Nucleus accumbens (tissue), 56 donors: ENCODE data around the gene BRF1.

ENCODE experiments used
- DNase-seq, 56 donors: peaks; one replicate each; lab custom pipeline; 2025; lab: John Stamatoyannopoulos, UW

The BRF1 gene

DNA sequence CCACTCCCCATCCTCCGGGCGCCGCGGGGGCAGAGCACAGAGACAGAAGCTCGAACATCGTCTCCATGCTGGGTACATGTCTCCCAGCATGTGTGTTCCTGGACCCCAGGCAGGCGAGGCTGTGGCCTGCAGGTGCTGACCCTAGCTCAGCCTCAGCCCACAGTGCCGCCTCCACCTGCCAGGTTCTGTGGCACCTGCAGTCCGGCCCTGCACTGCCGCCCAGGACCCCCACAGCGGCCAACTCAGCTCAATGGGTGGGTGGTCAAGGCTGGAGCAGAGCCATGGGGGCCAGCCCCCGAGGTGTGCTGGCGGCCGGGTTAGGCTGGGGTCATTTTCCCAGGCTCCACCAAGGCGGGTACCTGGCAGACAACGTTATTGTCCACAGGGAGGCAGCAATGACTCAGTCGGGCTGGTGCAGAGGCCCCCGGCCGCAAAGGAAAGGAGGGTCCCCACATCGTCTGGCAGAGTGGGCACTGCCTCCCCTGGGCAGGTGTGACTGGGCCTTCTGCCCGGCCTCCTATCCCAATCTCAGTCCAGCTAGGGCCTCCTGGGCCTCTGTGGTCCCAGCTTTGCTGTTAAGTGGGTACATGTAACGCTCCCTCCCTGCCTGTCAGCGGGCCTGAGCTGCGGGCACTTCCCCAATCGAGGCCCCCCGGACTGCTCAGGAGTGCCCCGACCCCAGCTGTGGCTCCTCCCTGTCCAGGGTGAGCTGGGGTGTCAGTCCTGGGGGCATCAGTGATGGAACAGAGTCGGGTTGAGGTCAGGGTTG is 99.5 kb downstream of the BRF1 start:
- DNase-seq: no peak

DNA sequence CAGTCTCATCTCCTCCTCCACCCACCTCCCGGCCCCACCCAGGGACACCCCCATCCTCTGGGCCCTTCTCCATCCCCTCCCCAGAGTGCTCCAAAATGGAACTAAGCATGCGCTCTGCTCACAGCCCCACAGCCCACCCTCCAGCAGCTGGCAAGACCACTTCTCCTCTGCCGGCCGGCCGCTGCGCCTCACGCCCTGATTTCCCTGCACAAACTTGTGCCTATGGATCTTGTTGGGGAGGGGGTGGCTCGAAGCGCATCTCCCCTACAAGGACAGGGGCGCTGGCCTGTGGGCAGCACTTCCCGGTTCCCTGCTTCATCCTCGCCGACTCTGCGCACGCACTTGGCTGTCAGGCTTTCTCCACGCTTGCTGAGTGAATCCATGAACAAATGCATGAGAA is 100.2 kb downstream of the BRF1 start:
- no peak for DNase-seq

DNA sequence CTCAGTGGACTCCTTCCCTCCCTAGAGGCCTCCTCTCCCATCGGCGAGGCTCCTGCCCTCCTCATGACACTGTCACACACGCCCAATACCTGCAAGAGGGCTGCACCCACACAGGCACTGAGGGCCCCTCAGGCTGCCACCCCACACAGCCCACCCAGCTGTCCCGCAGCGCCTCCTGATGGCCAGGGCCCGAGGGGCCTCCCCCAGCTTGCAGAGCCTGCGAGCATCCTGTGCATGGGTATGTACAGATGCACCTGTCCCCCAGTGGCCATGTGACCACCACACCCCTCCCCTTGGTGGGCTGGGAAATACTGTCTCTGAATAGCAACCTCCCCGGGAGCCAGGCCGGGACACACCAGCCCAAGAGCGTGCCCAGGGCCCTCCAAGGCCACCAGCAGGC is 100.7 kb downstream of the BRF1 start:
- no peak for DNase-seq

DNA sequence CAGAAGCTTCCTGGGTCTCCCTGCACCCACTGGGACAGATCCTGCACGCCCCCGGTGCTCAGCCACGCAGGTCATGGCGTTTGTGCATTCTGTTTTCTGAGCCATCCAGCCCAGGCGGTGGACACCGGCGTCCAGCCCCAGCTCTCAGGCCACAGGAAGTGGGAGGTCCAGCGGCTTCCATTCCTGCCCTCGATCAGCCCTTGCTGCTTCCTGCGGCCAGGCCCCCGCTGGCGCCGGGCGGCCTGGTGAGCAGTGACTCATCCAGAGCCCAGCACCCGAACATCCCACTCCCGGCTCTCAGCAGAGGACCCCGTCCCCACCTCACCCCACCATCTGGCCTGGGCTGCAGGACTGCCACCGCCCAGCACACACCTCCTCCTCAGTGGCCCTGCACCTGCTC is 101.7 kb downstream of the BRF1 start:
- no peak for DNase-seq

DNA sequence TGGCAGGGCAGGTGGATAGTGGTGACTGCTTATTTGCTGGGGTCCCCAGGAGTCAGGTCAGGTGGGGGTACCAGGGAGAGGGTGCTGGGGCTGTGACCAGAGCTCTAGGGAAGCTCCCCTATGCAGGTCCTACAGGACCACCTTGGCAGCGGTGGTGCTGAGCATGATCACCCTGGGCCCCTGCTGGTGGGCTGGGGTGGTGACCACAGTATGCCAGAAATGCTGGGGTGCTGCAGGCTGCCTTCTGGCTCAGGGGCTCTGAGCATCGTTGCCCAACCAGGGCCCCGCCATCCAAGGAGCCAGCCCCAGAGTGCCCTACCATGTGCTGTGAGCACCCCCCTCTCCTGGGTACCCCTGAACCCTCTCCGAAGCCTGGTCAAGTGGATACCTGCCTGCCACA is 102.2 kb downstream of the BRF1 start:
- no peak for DNase-seq

DNA sequence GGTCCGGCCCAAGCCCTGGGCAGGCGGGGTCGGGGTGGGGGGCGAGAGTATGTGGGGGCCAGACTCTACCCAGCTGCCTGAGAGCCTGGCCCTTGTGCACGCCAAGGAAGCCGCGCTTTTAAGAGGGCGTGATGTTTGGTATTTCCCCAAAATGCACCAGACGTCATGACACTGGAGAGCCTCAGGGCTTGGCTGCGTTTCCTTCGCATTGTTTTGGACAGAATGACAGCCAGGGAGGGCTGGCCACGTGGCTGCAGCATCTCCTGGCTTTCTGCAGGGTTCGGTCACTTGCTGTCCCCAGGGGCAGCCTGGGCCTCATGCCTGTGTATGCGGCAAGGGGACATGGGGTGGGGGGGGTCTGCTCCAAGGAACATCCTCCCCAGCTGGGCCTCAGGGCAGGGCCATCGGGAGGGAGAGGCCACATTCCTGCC is 103.6 kb downstream of the BRF1 start:
- DNase-seq: peak in 3 of 56 donors; percentile 26 to 44 (median 33)

DNA sequence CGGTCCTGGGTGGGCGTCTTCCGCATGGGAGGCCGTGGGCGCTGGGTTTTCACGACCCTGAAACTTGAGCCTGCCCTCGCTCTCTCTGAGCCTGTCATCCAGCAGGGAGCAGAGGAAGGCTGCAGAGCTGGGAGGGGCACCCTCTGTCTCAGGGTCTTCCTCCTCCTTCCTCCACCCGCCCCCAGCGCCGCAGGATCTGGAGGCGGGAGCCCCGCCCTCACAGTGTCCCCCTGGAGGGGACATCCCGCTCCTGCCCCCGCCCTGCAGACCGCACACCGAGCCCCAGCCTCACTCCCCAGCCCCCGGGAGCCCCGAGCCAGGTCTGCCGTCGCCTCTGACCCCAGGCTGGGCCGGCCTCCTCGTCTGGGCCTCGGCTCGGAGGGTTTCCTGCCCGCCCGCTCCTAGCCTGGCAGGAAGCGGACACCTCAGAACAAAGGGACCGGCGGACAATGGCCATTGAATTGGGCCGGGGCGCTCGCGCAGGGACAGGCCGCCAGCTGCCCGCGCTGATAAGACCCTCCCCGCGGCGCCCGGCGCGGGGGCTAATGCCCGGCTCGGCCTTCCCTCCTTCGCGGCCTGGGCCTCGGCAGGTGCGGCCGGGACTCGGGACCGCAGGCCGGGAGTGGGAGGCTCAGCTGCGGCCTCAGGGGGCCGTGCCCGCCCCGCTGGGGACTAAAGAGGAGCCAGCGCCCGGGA is 104.4 kb downstream of the BRF1 start:
- peak in 3 of 56 donors; percentile 16 to 67 (median 25) for DNase-seq

DNA sequence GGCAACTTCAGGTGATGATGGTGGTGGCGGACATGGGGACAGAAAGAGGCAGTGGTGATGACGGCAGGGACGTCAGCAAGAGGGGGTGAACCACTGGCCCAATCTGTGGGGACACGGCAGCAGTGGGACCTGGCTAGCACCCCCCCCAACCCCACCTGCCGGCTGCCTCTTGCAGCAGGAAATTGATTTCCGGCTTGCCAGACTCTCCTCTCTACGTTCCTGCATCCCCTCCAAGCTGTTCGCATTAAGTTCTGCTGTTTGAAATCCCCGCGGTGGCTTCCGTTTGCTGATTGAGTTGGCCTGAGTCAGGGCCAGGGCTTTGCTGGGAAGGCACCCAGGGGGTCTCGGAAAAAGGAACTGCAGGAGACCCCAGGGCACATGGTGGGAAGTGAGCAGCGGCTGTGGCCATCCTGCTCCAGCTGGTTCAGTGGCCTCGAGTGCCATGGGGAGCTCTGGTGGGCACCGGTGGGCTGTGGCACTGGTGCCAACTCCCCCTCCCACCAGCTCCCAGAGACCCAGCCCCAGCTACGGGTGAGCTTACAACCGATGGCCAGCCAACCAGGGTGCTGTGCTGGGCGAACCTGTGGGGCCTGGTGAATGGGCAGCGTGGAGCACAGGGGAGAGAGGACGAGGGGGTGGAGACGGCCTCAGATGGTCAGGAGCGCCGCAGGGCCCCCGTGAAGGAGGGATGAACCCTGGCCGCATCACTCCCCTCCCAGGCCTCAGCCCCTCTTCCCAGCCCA is 105.1 kb downstream of the BRF1 start:
- DNase-seq: no peak

DNA sequence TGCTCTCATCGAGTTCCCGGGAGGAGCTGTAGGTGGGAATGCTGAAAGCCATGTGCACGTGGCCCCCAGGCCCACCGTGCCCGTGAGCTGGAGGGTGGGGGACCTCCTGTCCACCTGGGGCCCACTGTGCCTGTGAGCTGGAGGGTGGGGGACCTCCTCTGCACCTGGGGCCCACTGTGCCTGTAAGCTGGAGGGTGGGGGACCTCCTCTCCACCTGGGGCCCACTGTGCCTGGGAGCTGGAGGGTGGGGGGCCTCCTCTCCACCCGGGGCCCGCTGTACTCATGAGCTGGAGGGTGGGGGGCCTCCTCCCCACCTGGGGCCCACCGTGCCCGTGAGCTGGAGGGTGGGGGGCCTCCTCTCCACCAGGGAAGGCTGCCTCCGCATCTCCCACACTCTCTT is 105.8 kb downstream of the BRF1 start:
- no peak for DNase-seq

DNA sequence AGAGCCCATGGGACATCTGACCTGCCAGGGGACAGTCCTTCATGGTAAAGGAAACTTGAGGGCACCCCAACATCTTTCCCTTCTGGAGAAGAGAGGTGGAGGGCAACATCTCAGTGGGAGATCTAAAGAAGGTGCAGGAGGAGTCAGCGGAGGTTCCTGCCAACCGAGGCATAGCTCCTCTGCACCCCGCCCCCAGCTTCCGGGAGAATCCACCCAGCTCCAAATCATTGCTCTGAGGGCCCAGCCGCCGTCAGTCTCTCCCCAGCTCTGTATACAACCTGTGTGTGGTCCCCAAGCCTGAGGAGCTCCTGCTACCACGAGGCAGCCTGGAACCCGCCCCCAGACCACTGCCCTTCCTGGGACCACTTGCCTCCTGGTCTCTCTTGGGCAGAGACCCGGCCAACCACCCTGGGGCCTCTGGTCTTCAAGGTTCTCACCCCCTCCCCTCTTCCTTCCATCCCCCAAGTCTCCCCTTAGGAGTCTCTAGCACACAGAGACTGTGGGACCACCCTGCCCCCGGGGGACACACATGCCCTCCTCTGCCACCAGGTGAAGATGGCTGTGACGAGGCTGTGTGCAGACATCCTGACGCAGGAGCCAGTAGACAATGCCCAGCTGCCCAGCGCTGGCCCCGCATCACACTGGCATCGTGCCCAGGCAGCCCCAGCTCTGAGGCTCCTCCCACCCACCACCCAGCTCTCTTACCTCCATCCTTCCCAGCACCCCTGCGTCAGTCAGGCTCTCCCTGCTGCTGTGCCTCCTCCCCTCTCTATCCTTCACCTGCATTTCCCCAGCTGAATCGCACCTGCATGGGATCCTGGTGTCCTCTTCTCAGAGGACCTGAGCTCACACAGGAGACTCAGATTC is 106.7 kb downstream of the BRF1 start:
- DNase-seq: peak in 4 of 56 donors; percentile 14 to 42 (median 30)

DNA sequence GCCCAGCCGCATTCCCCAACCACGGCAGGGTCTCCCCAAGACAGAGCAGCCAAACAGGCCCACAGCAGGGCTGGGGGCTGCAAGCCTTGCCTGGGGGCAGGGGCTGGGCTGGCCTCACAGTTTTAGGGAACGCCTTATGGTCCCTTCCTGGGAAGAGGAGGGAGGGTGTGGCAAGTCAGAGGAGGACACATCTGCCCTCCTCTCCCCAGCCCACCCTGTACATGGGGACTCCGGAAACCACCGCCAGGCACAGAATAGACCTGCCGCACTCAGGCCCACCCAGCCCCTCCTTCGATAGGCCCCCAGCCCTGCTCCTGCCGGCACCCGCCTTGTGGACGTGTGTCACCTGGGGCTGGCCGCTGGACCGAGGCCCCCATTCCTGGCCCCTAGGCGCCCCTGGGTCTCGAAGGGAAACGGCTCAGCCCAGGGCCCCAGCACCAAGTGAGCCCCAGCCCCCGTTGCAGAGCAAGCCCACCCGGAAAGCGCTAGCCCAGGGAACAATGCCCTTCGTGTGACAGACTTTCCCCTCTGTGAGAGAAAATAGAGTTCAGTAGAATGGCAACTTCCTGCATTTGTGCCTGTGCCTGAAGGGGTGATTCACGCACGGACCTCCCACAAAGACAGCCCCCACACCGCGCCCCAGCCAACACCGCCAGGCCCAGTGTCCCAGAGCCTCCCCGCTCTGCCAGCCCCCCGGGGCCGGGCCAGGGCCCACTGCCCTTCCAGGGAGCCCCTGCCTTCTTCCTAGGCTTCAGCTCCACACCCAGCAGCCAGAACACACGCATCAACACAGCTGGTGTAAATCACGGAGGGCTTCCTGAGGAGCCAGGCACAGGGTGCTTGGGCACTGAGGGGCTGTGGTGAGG is 107.7 kb downstream of the BRF1 start:
- DNase-seq: no peak

DNA sequence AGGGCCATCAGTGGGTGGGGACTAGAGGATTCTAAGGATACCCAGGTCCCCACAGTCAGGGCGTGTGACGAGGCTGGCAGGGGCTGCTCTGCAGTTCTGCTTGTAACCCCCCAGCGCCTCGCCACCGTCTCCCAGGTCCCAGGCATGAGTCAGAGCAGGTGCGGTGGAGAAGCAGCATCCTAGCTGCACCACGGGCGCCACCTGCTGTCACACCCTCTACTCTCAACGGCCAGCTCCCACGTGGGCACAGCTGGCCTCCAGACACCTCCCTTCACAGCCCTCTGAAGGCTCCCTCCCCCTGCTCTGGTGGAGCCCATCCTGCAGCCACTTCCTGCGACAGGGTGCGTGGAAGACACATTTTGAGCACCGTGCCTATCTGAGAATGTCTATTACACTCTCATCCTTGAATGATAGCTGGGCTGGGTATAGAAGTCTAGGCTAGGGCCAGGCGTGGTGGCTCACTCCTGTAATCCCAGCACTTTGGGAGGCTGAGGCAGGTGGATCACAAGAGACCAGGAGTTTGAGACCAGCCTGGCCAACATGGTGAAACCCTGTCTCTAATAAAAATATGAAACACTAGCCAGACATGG is 112.8 kb downstream of the BRF1 start:
- DNase-seq: no peak

DNA sequence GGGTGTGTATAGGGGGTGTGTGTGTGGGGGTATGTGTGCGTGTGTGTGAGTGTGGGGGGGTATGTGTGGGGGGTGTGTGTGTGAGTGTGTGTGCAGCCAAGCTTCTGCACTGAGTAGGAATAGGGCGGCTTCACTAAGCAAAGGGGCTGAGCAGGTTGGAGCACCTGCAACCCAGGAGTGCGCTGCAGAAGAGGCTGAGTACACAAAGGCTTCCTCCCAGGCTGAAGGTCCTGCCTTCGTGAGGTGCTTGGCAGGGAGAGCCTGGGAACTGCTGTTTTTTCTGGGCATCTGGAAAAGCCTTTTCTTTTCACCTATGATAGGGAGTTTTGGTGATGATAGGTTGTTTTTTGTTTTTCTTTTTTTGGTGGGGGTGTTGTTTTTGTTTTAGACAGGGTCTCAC is 113.7 kb downstream of the BRF1 start:
- DNase-seq: no peak

DNA sequence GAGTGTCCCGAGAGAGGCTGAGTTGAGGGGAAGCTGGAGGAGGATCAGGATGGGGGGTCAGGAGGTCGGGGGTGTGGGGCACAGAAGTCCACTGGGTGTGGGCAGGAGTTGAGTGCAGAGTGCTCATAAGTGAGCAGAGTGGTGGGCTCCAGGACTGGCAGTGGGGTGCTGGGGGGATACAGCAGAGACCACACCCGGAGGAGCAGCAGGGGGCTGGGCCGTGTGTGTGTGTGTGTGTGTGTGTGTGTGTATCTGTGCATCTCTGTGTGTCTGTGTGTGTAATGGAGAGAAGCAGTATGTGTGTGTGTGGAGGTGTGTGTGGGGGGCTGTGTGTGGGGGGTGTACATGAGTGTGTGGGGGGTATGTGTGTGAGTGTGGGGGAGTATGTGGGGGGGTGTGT is 114.8 kb downstream of the BRF1 start:
- DNase-seq: no peak

DNA sequence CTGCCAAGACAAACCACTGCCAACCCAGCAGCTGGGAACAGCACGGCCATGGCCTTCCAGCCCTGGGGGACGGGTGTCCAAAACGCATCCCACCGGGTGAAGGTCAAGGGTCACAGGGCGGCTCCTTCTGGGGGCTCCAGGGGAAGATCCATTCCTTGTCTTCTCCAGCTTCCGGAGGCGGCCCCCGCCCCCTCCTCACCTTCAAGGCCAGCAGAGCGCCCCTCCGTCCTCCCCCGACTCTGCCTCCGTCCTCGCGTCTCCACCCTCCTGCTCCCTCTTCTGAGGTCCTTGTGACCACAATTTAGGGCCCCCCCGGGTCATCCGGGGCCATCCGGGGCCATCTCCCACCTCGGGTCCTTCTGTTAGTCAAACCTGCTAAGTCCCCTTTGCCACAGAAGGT is 115.8 kb downstream of the BRF1 start:
- no peak for DNase-seq

DNA sequence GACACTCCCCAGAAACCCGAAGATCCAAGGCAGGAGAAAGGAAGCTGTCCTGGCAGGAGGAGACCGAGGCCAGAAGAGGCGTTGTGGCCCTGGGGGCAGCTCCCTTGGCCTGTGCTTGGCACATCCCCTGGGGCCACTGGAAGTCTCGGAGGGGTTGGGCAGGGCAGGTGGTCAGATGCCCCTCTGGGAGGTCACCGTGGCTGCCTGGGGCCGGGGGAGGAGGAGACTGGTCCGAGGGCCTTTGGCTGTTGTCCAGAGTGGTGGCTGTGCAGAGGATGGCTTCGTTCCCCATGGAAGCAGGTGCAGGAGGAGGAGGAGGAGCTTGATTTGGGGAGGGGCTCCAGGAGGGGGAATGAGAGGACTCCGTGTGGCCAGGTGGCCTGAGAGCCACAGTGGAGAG is 116.3 kb downstream of the BRF1 start:
- no peak for DNase-seq

DNA sequence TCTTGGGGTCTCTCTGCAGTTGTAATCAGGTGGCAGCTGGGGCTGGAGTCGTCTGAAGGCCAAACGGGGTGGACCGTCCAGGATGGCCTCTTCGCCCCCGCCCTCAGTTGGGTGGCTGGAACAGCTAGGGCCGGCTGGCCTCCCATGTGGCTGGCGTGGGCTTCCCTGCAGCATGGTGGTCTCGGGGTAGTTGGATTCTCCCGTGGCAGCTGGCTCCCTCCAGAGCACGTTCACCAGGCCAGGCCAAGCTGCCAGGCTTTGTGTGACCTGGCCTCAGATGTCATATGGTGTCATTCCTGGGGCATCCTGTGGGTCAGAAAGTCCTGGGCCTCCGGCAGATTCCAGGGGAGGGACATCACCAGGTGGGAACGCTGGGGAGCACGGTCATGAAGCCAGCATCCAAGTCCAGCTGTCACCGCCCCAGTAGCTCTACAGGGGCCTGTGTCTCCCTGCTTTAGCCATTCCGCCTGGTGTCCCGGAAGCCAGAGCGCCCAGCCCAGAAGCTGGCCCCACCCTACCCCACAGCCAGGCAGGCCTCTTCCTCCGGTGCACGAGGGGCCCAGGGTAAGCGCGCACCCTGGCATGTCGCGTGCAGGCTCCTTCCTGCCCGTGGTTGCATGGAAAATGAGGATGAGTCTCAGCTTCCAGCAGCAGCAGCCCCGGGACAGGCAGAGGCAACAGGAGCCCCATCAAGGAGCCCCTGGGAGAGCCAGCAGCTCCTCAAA is 118.3 kb downstream of the BRF1 start:
- DNase-seq: no peak

DNA sequence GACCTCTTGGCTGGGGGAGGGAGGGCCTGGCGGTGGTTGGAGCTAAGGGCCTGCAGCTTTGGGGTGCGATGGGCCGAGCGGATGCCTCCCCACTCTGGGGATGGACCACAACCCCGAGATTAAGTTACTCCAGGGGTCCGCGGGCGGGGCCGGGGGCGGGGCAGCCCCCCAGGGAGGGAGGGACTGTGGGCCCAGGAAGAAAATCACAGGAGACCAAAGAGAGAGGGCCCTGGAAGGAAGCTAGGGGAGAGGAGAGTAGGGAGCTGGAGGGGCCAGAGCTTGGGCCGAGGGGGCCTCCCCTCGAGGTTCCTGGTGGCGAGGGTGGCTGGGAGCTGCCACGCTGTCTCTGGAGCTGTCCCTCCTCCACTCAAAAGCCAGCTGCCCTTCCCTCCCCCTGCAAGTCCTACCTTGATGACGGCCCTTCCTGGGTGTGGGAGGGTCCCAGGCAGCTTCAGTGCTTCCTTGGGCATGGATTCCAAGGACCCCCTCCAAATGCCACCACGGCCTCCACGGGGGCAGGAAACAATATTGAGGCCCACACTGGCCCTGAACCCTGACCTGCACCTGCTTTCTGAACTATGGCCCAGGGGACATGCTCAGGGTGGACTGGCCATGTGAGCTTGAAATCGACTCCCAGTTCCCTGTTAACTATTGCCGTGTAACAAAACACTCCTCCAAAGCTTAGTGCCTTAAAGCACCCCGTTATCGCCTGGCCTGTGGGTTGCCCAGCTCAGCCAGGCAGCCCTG is 119.1 kb downstream of the BRF1 start:
- DNase-seq: no peak
